Thyroid gland (tissue), 4 donors: ENCODE results near the gene SPARC.

Experiments used
- CTCF ChIP-seq, 6 experiments: fragments of 200-600 bp in 3 of 6; fragments of 450-650 bp in 3 of 6; sonication (generic) in 3 of 6; IDR thresholded peaks; one replicate each; pipeline ENCODE4 v1.5.1; 2016 to 2019; ENCODE audit warnings: antibody characterized with exemption in 6 of 6, mild to moderate bottlenecking in 2 of 6, inconsistent platforms in 1 of 6, moderate library complexity in 1 of 6
- POLR2A ChIP-seq, 2 donors: fragments of 450-650 bp; IDR thresholded peaks; one replicate each; pipeline ENCODE4 v1.6.1; 2017; ENCODE audit warnings: antibody characterized with exemption in 2 of 2, mild to moderate bottlenecking in 2 of 2, moderate library complexity in 1 of 2

- TF ChIP-seq POLR2A (IDR thresholded peaks at IDR 0.05) (no peak), CTCF (IDR thresholded peaks at IDR 0.05) (no peak)
Observed at GRCh38 chr5:151709109-151709735, 22.5 kb upstream of the SPARC start.
